Pericardium fibroblast (primary cell): ENCODE data around the gene MKLN1. TPM values are rescaled to one million over a fixed set of nuclear protein-coding genes. Genes with fewer than 3 reads are reported as not detected.

ENCODE experiments used
- total RNA-seq: library from RNA; depleted of rRNA; stranded (reverse); fragments of >200 nt; gene quantifications from 2 replicates; pipeline ENCODE4 v1.2.3, GENCODE V29; 2015

The MKLN1 gene
- total RNA-seq, result 12.1 and 22.4 TPM in 2 replicates

GRCh38 chr7:131327626-131328376 lies at the start of gene MKLN1:
Gene MKLN1, plus strand, starts transcription at chr7:131327876. Its CDS starts 24 bp downstream, at chr7:131327900.

Other genes starting within 250 kb of the MKLN1 start
- 3.3 and 4.3 TPM in 2 replicates for gene PODXL, start 228.8 kb downstream of the MKLN1 start, total RNA-seq